Measurements from ENCODE around the gene SLC38A9.
"Not testable (repeated sequence)": the region's sequence is repeated elsewhere in the genome, so short reads cannot be mapped to it uniquely, and the experiment has no call there.

SLC38A9 gene

DNA sequence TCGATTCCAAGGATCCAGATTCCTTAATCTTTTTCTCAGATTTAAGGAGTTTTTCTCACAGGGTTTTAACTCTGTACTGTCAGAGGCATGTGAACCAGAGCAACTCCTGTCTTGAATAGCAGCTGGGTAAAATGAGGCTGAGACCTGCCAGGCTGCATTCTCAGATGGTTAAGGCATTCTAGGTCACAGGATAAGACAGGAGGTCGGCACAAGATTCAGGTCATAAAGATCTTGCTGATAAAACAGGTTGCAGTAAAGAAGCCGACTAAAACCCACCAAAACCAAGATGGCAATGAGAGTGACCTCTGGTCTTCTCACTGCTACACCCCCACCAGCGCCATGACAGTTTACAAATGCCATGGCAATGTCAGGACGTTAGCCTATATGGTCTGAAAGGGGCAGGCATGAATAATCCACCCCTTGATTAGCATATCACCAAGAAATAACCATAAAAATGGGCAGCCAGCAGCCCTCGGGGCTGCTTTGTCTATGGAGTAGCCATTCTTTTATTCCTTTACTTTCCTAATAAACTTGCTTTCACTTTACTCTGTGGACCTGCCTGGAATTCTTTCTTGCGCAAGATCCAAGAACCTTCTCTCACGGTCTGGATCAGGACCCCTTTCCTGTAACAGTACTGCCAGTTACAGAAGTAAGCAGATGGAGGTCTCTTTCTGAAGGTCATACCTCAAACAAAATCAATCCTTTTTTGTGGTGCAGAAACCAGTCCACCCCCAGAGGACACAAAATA, 87.1 kb downstream of the SLC38A9 start:
- Mint-ChIP-seq H3K36me3 (ENCODE audit: low read depth) (peaks cover 13% of the 10 kb centered on the region), H3K27ac (no peak overlapping the region), H3K9me3 (no peaks in the 10 kb centered on the region), H3K27me3 (ENCODE audit: low read depth) (no peaks in the 10 kb centered on the region), H3K4me1 (ENCODE audit: low read depth) (peaks cover 13% of the 10 kb centered on the region), H3K4me3 (no peak overlapping the region)

DNA sequence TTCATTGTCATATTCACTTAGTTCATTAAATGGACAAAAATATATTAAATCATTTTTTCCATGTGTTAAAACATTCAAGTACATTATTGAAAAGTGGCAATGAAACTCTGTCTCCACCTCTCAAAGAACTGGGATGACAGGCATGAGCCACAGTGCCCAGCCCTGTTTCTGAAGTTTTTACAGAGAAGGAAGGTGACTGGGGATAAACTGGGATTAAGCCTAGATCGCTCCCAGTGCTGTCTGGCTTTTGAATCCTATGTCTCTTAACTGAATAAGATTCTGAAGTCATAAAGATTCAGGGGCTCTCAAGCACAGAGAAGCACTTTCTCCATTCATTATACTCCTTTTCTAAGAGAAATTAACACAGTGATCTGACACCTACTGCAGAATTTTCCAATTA, 88.3 kb downstream of the SLC38A9 start:
- Mint-ChIP-seq H3K4me1 (ENCODE audit: low read depth) (peaks cover 13% of the 10 kb centered on the region), H3K27ac (no peak overlapping the region), H3K4me3 (no peak overlapping the region), H3K27me3 (ENCODE audit: low read depth) (no peaks in the 10 kb centered on the region), H3K36me3 (ENCODE audit: low read depth) (peaks cover 9% of the 10 kb centered on the region), H3K9me3 (no peaks in the 10 kb centered on the region)

DNA sequence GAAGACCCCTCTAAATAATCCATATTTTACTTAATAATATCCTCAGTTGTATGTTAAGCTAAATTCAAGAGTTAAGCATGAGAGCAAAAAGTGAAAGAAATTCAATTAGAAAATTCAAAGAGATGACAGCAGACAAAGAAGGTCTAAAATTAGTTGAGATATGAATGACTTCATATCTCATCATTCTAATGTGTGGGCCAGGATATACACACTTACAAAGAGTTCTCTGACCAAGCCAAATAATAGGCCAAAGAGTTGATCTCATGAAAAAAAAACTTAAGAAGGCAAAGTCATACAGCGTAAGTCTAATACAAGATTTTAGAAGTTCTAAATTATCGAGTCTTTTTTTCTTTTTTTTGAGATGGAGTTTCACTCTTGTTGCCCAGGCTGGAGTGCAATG, 89.7 kb downstream of the SLC38A9 start:
- no peak overlapping the region for H3K4me3 Mint-ChIP-seq
- no peak overlapping the region for H3K27ac Mint-ChIP-seq
- H3K36me3 Mint-ChIP-seq (ENCODE audit: low read depth), result peaks cover 9% of the 10 kb centered on the region
- peaks cover 13% of the 10 kb centered on the region for H3K4me1 Mint-ChIP-seq (ENCODE audit: low read depth)
- no peaks in the 10 kb centered on the region for H3K9me3 Mint-ChIP-seq
- H3K27me3 Mint-ChIP-seq (ENCODE audit: low read depth), result no peaks in the 10 kb centered on the region

DNA sequence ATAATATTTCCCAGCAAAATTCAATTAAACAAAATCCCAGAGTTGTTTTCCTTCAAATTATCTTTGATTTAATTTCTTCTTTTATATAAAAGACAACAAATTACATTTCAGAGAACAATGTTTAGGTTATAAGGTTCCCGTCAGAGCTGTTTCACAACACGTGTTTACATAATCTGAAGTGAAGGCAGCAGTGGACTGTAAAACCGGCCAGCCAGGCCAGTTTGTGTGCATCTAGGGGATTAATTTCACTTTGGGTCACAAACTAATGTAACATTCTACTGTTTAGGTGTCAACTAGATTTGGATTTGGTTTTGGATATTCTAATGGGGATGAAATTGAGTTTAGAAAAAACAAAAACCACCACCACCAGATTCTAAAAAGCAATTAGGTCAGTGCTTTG, 90.9 kb downstream of the SLC38A9 start:
- H3K4me3 Mint-ChIP-seq, result no peak overlapping the region
- no peaks in the 10 kb centered on the region for H3K27me3 Mint-ChIP-seq (ENCODE audit: low read depth)
- peaks cover 9% of the 10 kb centered on the region for H3K36me3 Mint-ChIP-seq (ENCODE audit: low read depth)
- peaks cover 8% of the 10 kb centered on the region for H3K4me1 Mint-ChIP-seq (ENCODE audit: low read depth)
- H3K27ac Mint-ChIP-seq, result no peak overlapping the region
- H3K9me3 Mint-ChIP-seq, result no peaks in the 10 kb centered on the region

DNA sequence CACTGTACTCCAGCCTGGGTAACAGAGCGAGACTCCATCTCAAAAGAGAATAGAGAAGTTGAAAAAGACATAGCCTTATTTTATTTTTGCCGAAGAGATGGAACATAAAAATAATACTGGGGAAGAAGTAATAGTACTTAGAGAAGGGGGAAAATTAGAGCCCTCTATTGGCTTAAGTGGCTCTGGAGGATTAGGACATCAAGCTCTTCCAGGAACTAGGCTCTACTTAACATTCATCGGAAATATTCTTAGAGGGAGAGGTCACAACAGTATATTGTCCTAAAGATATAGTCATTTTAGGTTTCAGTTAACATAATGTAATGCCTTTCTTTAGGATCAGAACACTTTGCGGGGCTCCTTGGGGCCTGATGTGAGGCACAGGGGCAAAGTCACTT, 91.4 kb downstream of the SLC38A9 start:
- H3K36me3 Mint-ChIP-seq (ENCODE audit: low read depth), result peaks cover 6% of the 10 kb centered on the region
- H3K4me3 Mint-ChIP-seq, result no peak overlapping the region

DNA sequence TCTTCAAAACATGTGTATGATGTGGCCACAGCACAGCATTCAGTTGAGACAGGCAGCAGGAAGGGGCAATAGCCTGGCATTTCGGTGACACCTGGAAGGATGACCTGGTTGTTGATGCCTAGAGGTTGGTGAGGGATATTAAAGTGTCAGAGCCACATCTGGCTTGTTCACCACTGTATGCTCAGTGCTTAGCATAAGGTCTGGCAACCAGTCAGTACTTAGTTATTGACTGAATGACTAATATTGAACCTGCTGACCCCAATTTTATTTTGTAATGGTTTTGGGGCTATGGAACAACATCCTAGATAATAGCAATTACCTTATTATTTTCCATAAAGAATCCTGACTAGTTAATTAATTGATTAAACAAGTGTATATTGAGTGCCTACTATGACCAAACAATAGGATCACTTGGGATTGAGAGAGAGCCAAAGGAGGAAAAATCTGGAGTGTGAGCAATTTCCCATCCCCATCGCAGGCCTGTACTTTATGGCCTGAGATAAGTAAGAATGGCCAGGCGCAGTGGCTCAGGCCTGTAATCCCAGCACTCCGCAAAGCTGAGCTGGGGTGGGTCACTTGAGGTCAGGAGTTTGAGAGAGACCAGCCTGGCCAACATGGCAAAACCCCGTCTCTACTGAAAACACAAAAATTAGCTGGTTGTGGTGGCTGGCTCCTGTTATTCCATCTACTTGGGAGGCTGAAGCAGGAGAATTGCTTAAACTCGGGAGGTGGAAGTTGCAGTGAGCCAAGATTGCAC, 91.9 kb downstream of the SLC38A9 start:
- Mint-ChIP-seq H3K27ac (no peak overlapping the region), H3K36me3 (ENCODE audit: low read depth) (peaks cover 6% of the 10 kb centered on the region), H3K9me3 (no peaks in the 10 kb centered on the region), H3K4me3 (no peak overlapping the region), H3K4me1 (ENCODE audit: low read depth) (no peaks in the 10 kb centered on the region), H3K27me3 (ENCODE audit: low read depth) (no peaks in the 10 kb centered on the region)

More for the DNA sequence above, 91.4 kb downstream of the SLC38A9 start:
- Mint-ChIP-seq H3K27ac (no peak overlapping the region), H3K27me3 (ENCODE audit: low read depth) (no peaks in the 10 kb centered on the region), H3K4me1 (ENCODE audit: low read depth) (peaks cover 3% of the 10 kb centered on the region), H3K9me3 (no peaks in the 10 kb centered on the region)

DNA sequence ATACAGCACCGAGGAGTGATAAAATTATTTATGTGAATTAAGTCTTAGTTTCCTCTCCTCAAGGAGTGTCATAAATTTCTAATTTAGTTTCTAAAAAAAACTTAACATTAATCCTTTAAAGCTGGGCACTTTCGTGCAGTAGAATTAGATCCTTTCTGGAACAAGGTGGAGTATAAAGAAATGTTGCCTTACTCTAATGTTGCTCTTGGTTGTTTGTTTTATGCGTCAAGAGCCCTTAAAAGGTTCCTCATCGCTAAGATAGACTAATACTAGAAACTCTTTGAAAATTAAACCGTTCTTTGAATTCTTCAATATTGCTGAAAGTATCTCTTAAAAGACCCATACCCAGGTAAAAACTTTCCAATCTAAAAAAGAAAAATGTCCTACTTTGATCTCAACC, 93.8 kb downstream of the SLC38A9 start:
- H3K27me3 Mint-ChIP-seq (ENCODE audit: low read depth), result no peaks in the 10 kb centered on the region
- no peak overlapping the region for H3K27ac Mint-ChIP-seq
- no peaks in the 10 kb centered on the region for H3K4me1 Mint-ChIP-seq (ENCODE audit: low read depth)
- H3K4me3 Mint-ChIP-seq, result no peak overlapping the region
- H3K36me3 Mint-ChIP-seq (ENCODE audit: low read depth), result no peaks in the 10 kb centered on the region
- no peaks in the 10 kb centered on the region for H3K9me3 Mint-ChIP-seq

DNA sequence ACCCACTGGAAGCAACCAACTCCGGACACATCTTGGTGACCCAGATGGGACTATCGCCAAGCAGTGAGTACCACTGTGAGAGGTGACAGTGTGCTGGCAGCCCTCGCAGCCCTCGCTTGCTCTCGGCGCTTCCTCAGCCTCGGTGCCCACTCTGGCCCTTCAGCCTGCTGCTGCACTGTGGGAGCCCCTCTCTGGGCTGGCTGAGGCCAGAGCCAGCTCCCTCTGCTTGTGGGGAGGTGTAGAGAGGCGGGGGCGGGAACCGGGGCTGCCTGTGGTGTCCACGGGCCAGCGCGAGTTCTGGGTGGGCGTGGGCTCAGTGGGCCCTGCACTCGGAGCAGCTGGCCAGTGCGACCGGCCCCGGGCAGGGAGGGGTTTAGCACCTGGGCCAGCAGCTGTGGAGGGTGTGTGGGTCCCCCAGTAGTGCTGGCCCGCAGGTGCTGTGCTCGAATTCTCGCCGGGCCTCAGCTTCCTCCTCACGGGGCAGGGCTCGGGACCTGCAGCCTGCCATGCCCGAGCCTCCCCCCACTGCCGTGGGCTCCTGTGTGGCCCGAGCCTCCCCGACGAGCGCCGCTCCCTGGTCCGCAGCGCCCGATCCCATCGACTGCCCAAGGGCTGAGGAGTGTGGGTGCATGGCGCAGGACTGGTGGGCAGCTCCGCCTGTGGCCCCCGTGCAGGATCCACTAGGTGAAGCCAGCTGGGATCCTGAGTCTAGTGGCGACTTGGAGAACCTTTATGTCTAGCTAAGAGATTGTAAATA, 98.8 kb downstream of the SLC38A9 start:
- Mint-ChIP-seq H3K36me3 (ENCODE audit: low read depth) (peaks cover 3% of the 10 kb centered on the region), H3K9me3 (no peaks in the 10 kb centered on the region), H3K27me3 (ENCODE audit: low read depth) (no peaks in the 10 kb centered on the region), H3K27ac (no peak overlapping the region), H3K4me1 (ENCODE audit: low read depth) (peaks cover 9% of the 10 kb centered on the region), H3K4me3 (no peak overlapping the region)

DNA sequence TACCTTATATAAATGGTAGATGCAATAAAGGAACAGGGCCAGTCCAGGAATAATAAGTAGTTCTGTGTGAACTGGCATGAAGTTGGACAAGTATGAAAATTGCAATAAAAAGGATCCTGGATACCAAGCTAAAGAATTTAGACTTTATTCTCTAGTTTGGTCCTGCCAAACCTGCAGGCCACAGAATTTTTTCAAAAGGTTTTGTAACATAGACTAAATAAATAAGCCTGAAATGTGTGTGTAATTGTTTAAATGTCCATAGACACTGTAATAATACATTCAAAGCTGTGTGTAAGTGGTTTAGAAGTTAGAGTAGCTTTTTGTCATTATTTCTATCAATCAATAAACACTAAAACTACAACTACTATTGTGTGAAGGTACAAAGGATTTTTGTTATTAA, 101.6 kb downstream of the SLC38A9 start:
- Mint-ChIP-seq H3K27ac (no peak overlapping the region), H3K27me3 (ENCODE audit: low read depth) (no peaks in the 10 kb centered on the region), H3K4me1 (ENCODE audit: low read depth) (peaks cover 12% of the 10 kb centered on the region), H3K4me3 (no peak overlapping the region), H3K36me3 (ENCODE audit: low read depth) (peaks cover 3% of the 10 kb centered on the region), H3K9me3 (no peaks in the 10 kb centered on the region)

DNA sequence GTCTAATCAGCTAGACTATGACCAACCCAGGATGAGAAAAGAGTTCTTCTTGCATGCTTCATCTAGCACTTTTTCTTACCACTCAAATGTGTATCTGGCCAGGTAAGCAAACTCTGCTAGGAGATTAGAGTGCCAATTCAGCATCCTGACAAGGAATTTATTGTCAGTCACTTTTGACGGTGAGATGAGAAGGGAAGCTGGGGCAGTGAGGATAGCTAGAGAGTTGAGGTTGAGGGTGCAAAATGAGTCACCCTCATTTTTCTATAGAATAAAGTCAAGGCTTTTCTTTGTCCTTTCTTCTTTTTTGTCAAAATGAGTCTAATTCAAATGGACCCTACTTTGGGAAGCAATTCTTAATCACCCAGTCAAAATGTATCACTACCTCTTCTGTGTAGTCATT, 102.7 kb downstream of the SLC38A9 start:
- Mint-ChIP-seq H3K36me3 (ENCODE audit: low read depth) (peaks cover 3% of the 10 kb centered on the region), H3K4me1 (ENCODE audit: low read depth) (peaks cover 12% of the 10 kb centered on the region), H3K9me3 (no peaks in the 10 kb centered on the region), H3K27me3 (ENCODE audit: low read depth) (no peaks in the 10 kb centered on the region), H3K4me3 (no peak overlapping the region), H3K27ac (peak overlapping the region; percentile 11)

DNA sequence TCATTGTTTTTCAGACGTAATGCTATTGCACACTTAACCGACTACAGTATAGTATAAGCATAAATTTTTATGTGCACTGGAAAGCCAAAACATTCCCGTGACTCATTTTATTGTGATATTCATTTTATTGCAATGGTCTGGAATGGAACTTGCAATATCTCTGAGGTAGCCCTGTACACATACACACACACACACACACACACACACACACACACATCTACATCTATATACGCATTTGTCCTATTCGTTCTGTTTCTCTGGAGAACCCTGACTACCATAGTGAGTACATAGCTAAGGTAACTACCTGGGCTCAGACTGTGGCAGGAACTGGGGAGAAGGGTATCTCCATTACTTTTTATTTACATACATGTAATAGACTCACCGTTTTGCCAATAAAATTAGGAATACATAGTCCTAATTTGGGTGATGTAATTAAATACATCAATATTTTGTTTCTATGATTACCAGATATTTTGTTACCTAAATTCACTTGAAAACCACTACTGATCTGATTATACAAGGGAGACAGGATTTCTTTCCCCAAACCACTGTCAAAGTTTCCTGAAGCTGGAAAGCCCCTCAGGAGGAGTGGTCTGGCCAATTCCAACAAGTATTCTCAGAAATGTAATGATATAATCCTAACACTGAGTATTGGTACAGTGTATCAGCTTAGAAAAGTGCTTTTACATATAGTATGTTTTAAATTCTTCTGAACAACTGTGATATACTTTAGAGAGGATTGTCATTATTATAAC, 103.4 kb downstream of the SLC38A9 start:
- peak overlapping the region; percentile 11 for H3K27ac Mint-ChIP-seq
- H3K4me3 Mint-ChIP-seq, result no peak overlapping the region
- H3K27me3 Mint-ChIP-seq (ENCODE audit: low read depth), result no peaks in the 10 kb centered on the region
- H3K36me3 Mint-ChIP-seq (ENCODE audit: low read depth), result peaks cover 3% of the 10 kb centered on the region
- no peaks in the 10 kb centered on the region for H3K9me3 Mint-ChIP-seq
- peaks cover 12% of the 10 kb centered on the region for H3K4me1 Mint-ChIP-seq (ENCODE audit: low read depth)

DNA sequence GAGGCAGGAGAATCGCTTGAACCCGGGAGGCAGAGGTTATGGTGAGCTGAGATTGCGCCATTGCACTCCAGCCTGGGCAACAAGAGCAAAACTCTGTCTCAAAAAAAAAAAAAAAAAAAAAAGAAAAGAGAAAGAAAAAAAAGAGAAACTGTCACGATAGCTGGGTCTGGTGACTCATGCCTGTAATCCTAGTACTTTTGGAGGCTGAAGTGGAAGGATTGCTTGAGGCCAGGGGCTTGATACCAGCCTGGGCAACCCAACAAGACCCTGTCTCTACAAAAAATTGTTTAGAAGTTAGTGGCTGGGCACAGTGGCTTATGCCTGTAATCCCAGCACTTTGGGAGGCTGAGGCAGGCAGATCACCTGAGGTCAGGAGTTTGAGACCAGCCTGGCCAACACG, 104.8 kb downstream of the SLC38A9 start:
- peaks cover 12% of the 10 kb centered on the region for H3K4me1 Mint-ChIP-seq (ENCODE audit: low read depth)
- not testable (repeated sequence) for H3K27ac Mint-ChIP-seq; H3K4me3 Mint-ChIP-seq; H3K9me3 Mint-ChIP-seq; H3K27me3 Mint-ChIP-seq (ENCODE audit: low read depth); H3K36me3 Mint-ChIP-seq (ENCODE audit: low read depth)

DNA sequence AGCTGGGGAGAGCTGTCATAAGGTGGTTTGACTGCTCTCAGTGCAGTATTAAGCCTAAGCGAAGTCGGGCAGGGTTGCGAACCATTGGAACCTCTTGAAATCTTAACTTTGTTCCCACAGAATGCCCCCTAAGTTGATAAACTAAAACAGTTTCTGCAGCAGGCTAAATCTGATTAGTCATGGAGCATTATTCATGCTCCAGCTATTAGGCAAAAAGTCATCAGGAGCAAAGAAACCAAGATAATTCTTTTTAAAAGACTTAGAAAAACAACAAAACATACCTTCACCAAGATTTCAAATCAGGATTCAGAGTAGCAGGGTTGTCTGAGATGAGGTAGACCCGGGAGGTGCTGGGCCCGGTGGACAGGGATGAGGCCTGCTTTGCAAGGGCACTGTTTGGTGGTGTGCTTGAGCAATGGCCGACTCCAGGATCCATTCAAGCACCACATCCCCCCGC, 107.5 kb downstream of the SLC38A9 start:
- H3K9me3 Mint-ChIP-seq, result no peaks in the 10 kb centered on the region
- peaks cover 33% of the 10 kb centered on the region for H3K4me1 Mint-ChIP-seq (ENCODE audit: low read depth)
- no peak overlapping the region for H3K4me3 Mint-ChIP-seq
- no peaks in the 10 kb centered on the region for H3K36me3 Mint-ChIP-seq (ENCODE audit: low read depth)
- no peak overlapping the region for H3K27ac Mint-ChIP-seq
- H3K27me3 Mint-ChIP-seq (ENCODE audit: low read depth), result no peaks in the 10 kb centered on the region

DNA sequence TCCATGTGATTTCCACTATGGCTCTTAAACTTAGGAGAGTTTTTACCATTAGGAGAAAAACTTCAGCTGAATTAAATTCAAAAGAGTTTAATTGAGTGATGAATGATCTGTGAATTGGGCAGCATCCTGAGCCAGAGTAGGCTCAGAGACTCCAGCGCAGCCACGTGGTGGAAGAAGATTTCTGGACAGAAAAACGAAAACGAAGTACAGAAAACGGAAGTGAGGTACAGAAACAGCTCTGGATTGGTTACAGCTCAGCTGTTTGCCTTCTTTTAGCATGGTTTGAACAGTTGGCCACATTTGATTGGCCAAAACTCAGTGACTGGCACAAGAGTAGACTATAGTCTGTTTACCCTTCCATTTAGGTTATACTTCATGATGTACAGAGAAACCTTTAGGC, 108.2 kb downstream of the SLC38A9 start:
- Mint-ChIP-seq H3K27me3 (ENCODE audit: low read depth) (no peaks in the 10 kb centered on the region), H3K4me1 (ENCODE audit: low read depth) (peaks cover 30% of the 10 kb centered on the region), H3K36me3 (ENCODE audit: low read depth) (peaks cover 2% of the 10 kb centered on the region), H3K4me3 (no peak overlapping the region), H3K9me3 (no peaks in the 10 kb centered on the region), H3K27ac (no peak overlapping the region)

Data from T-helper 1 cell treated with Interleukin-12 subunit alpha and Interleukin-12 subunit beta and Interleukin-4 antibody, amounts not matched to agents 30 μg/mL and 1 μg/mL, for 36 hours (primary cell).